H7 (cell line): ENCODE results near the gene TRIP10. TPM values are rescaled to one million over a fixed set of nuclear protein-coding genes. Genes with fewer than 3 reads are reported as not detected.
A peak's percentile ranks its signal among the peaks of the same experiment; 100 is the strongest.

Source experiments
- DNase-seq: peaks from one replicate; pipeline ENCODE4 v3.0.0; 2012
- H3K27me3 ChIP-seq: 2 replicates; pipeline ENCODE4 v1.6.0; 2011; ENCODE audit warnings: mild to moderate bottlenecking, low read length; ENCODE audit not compliant: control insufficient read depth, insufficient read depth
- H3K36me3 ChIP-seq: replicated peaks from 2 replicates; pipeline ENCODE4 v1.5.1; 2011; ENCODE audit warnings: low read length; ENCODE audit not compliant: control insufficient read depth, insufficient read depth
- H3K4me3 ChIP-seq: 2 replicates; pipeline ENCODE4 v1.5.1; 2011; ENCODE audit warnings: low read depth, mild to moderate bottlenecking, control low read depth, low read length, moderate library complexity; ENCODE audit not compliant: insufficient read depth
- total RNA-seq: library from RNA; depleted of rRNA; stranded (reverse); fragments of >200 nt; shearing (Covaris generic); gene quantifications from 2 replicates; pipeline ENCODE4 v1.2.3, GENCODE V29; 2014; rRNA removed

Gene TRIP10, protein sequence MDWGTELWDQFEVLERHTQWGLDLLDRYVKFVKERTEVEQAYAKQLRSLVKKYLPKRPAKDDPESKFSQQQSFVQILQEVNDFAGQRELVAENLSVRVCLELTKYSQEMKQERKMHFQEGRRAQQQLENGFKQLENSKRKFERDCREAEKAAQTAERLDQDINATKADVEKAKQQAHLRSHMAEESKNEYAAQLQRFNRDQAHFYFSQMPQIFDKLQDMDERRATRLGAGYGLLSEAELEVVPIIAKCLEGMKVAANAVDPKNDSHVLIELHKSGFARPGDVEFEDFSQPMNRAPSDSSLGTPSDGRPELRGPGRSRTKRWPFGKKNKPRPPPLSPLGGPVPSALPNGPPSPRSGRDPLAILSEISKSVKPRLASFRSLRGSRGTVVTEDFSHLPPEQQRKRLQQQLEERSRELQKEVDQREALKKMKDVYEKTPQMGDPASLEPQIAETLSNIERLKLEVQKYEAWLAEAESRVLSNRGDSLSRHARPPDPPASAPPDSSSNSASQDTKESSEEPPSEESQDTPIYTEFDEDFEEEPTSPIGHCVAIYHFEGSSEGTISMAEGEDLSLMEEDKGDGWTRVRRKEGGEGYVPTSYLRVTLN
- total RNA-seq: 84.5 and 92.2 TPM in 2 replicates

DNA sequence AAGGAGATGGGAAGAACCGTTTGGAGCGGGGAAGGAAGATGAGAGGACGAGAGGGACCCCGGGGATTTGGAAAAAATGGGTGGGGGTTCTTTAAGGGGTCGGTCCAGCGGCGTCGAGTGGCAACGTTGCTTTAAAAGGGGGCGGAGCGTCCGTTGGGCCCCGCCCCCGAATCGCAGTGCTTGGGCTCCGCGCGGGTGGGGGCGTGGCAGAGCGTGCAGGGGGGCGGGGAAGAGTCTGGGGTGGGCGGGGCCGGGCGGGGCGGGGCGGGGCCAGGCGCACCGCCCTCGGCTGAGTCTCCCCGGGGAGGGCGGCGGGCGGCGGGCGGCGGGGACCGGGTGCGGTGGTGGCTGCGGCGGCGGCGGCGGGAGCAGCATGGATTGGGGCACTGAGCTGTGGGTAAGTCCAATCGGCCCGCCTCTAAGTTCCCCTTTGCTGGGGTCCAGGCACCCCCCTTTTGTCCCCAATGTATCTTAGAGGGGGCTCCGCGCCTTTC, at the start of gene TRIP10:
TRIP10 (plus strand) TSS at position 291 of the 493 bp plus-strand sequence; CDS start at position 373, 82 bp downstream.
- H3K27me3 ChIP-seq: no peaks in the 10 kb centered on the region
- H3K4me3 ChIP-seq: peak within 1 kb of the TSS; percentile 79
- DNase-seq: peak; percentile 97
- H3K36me3 ChIP-seq: peaks cover 14% of the 10 kb centered on the region

DNA sequence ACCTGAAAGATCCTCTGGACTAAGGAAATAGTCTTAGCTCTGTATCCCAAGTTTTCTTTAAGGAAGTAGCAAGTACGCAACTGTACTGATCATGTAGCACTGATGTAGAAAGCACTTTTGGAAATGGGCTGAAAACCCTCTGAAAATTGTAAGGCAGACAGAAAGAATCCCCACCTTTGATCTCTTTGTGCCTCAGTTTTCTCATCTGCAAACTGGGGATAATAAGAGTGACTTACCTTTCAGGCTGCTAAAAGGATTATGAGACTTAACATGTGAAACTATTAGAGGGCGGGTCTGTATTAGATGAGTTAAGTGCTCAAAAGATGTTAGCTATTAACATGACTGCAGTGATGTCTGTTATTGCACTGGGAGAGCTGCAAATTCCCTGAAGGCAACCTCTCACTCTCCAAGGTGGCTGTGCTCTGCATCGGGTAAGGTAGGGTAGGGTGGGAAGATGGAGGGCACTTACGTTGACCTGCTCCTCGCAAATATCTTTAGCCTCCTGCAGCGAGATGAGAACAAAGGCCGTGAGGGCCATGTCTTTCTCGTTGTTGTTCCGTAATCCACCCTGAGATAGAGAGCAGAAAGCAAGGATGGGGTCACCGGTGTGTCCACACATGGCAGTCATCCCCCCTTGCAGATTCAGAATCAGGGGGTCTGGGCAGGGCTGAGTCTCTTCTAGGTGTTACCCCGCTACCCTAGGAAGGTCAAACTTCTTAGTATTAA, 49.2 kb upstream of the TRIP10 start:
- Histone ChIP-seq H3K4me3 (no peak overlapping the region), H3K27me3 (no peaks in the 10 kb centered on the region), H3K36me3 (no peaks in the 10 kb centered on the region; the same call in 1 of the 2 replicates)
- no peak for DNase-seq

DNA sequence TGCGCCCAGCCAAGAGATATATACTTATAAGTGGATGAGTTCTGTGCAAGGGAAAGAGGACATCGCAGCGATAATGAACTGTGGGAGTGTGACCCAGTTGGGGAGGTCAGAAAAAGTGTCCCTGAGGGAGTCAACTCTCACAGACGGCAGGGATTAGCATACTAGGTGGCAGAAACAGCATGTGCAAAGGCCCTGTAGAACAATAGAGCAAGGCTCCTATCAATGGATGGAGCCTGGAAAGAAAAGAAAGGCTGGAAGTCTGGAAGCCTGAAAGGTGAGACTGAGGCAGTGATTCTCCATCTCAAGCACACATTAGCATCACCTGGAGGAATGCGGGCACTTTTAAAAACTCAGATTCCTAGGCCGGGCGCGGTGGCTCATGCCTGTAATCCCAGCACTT, 48.1 kb upstream of the TRIP10 start:
- Histone ChIP-seq H3K4me3 (no peak overlapping the region), H3K27me3 (no peaks in the 10 kb centered on the region), H3K36me3 (no peaks in the 10 kb centered on the region; the same call in none of the 2 replicates)
- no peak for DNase-seq

DNA sequence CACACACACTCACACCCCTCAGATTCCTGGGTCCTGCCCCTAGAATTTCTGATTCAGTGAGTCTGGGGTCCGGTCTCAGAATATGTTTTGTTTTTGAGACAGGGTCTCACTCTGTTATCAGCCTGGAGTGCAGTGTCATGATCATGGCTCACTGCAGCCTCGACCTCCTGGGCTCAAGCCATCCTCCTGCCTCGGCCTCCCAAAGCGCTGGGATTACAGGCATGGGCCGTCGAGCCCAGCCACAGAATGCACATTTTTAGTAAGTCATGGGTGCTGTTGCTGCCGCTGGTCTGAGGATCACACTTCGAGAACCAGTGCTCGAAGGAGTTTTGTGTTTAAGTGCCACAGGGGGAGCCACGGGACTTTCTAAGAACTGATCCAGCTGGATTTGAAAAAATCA, 47.5 kb upstream of the TRIP10 start:
- no peaks in the 10 kb centered on the region; the same call in none of the 2 replicates for H3K36me3 ChIP-seq
- H3K27me3 ChIP-seq: no peaks in the 10 kb centered on the region
- DNase-seq: no peak
- no peak overlapping the region for H3K4me3 ChIP-seq

DNA sequence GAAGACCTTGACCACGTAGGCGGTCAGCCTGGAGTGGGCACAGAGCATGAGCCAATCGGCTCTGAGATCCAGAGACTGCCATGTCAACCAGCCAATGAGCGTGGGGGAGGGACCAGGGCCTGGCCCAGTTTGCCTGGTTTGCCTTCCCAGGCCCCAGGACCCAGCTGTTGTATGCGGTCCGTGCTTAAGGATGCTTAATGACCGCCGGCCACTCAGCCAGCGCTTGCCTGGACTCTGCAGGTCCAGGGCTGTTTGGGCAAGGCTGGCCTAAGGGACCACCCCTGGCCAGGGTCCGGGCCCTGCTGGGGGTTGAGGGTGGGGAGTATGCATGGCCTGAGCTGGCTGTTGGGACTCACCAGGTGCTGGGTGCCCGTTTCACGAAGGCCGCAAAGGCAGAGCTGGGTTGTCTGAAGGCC, 46.4 kb upstream of the TRIP10 start:
- peak; percentile 80 for DNase-seq
- Histone ChIP-seq H3K4me3 (no peak overlapping the region), H3K27me3 (no peaks in the 10 kb centered on the region), H3K36me3 (no peaks in the 10 kb centered on the region; the same call in none of the 2 replicates)

DNA sequence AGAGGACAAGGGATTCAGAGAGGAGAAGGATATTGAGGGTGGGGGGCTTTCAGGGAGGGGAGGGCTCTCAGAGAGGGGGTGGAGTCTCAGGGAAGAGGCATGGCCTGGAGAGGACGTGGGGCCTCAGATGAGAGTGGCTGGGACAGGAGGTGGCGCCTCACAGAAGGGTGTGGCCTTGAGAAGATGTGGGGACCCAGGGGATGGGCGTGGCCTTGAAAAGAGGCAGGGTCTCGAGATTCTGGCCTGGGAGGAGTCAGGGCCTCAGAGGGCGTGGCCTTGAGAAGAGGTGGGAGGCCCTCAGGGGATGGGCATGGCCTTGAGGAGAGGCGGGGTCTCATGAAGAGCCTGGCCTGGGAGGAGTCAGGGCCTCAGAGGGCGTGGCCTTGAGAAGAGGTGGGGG, 45.8 kb upstream of the TRIP10 start:
- DNase-seq: peak; percentile 71
- Histone ChIP-seq H3K4me3 (no peak overlapping the region), H3K36me3 (no peaks in the 10 kb centered on the region; the same call in 1 of the 2 replicates), H3K27me3 (no peaks in the 10 kb centered on the region)

DNA sequence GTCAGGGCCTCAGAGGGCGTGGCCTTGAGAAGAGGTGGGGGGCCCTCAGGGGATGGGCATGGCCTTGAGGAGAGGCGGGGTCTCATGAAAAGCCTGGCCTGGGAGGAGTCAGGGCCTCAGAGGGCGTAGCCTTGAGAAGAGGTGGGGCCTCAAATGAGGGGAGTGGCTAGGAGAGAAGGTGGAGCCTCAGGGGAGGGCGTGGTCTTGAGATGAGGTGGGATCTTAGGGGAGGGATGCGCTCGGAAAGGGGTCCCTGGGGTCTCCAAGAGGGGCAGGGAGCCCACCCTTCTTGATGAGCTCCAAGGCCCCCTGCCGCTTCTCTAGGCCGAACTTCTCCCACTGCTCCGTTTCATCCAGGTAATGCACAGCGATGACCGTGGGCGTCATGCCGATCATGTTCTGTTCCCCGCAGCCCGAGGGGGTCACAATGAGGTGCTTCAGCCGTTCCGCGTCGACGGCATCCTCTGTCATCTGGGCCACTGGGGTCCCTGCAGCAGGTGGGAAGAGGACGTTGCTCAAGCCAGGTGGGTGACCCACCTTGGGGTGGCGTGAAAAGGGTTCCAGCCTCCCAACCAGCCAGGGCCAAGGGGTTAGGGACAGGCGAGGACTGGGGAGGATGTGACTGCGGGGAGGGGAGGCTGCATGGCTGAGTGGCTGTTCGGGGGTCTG, 45.2 kb upstream of the TRIP10 start:
- Histone ChIP-seq H3K36me3 (no peaks in the 10 kb centered on the region; the same call in 1 of the 2 replicates), H3K4me3 (no peak overlapping the region), H3K27me3 (no peaks in the 10 kb centered on the region)
- peak; percentile 52 for DNase-seq

DNA sequence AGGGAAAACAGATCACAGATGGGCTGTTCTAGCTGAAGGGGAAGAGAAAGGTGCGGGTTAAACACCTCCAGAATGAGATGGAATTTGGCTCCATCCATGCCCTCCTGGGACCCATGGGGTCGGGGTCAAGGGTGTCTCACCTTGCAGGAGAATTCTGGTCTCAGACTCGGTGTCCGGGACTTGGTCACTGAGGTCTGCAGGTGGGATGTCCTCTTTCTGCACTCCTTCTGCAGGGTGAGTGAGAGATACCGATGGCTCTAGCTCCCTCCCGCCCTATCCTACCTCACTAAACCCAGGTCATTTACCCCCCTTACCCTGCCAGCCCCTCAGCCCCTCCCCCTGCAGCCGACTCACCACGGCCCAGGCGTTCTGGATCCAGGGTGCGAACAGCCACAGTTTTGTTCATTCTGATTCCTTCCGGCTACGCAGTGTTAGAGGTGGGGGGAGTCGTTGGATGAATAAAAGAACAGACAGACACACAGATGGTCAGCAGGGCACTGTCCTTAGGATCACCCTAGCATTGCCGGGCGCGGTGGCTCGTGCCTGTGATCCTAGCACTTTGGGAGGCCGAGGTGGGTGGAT, 43.1 kb upstream of the TRIP10 start:
- H3K4me3 ChIP-seq: no peak overlapping the region
- H3K36me3 ChIP-seq: no peaks in the 10 kb centered on the region; the same call in 1 of the 2 replicates
- DNase-seq: no peak
- H3K27me3 ChIP-seq: no peaks in the 10 kb centered on the region

DNA sequence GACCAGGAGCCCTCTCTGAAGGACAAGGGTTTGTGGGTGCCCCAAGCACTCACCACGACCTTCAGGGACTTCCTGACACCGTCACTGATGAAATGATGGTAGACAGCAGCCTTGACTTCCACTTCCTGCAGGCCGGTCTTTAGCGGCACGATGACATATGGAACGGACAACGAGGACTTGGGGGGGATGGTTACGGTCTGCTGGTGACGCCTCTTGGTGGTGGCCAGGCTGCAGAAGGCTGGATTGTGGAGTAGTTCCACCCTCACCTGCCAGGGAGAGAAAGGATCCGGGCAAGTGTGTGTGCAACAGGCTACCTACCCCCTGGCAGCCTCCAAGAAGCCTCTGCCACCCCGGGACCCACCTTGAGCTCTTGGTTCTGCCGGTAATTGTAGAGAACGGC, 42.2 kb upstream of the TRIP10 start:
- no peak for DNase-seq
- H3K36me3 ChIP-seq: no peaks in the 10 kb centered on the region; the same call in 1 of the 2 replicates
- H3K4me3 ChIP-seq: no peak overlapping the region
- H3K27me3 ChIP-seq: no peaks in the 10 kb centered on the region

DNA sequence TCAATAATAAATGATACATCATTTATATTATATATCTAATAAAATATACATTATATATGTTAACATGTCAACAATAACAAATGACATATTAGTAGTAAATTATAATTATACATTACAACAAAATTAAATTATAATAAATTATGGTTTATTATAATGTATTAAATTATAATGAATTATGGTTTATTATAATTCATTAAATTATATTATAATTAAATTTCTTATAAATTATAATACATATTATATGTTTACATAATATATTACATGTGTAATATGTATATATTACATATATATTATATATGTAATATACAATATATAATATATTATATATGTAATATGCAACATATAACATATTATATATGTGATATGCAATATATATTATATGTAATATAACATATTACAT, 39.5 kb upstream of the TRIP10 start:
- no peak for DNase-seq
- Histone ChIP-seq H3K4me3 (no peak overlapping the region), H3K36me3 (no peaks in the 10 kb centered on the region; the same call in 1 of the 2 replicates), H3K27me3 (no peaks in the 10 kb centered on the region)

DNA sequence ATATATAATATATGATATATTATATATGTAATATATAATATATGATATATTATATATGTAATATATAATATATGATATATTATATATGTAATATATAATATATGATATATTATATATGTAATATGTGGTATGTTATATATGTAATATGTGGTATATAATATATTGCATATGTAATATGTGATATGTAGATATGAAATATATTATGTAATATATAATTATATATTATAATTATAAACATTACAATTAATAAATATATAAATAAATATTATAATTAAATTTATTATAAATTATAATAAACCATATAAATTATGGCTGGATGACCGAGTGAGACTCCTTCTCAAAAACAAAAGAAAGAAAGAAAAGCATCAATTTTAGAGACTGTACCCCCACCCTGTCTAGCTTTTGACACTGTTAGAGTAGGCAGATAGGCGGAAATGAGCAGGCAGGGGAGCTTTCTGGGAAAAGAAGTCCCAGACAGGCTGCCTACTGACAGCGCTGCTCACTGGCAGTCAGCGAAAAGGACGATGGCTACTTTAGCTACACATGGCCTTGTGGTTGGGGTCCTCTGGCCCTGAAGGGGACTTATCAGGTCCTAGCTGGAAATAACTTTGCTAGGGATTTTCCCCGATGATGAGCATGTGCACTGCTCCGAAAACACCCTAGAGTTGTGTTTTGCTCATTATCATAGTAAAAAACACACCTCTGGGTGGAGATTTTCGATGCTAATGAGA, 38.7 kb upstream of the TRIP10 start:
- no peaks in the 10 kb centered on the region for H3K27me3 ChIP-seq
- DNase-seq: no peak
- no peak overlapping the region for H3K4me3 ChIP-seq
- H3K36me3 ChIP-seq: no peaks in the 10 kb centered on the region; the same call in 1 of the 2 replicates

DNA sequence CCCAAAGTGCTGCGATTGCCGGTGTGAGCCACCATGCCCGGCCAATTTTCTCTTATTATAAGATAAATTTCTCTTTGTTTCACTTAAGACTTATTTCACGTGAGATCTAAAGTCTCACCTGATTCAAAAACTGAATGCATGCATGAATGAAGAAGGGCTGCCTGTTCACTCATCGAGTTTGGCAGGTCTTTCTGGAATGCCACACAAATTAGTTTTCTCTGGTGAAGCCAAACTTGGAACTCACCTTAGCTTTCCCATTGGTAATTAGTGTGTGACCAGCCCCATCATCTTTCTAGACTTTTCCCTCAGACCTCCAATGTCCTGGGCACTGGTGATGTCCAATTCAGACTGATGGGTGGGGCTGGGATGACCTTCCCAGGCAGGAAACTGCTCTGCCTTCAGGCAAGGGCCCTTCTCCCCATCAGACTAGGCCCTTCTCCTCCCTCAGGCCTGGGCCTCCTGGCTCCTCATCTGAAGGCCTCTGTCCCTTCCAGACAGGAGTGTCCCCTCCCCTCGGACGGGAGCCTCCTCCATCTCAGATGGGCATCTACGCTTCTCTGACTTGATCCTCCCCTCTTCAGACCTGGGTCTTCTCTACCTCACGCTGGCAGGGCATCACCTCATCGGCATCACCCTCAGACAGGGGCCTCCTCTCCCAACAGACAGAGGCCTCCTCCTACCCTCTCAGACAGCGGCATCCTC, 33.4 kb upstream of the TRIP10 start:
- no peaks in the 10 kb centered on the region for H3K27me3 ChIP-seq
- peaks cover 1% of the 10 kb centered on the region; the same call in 1 of the 2 replicates for H3K36me3 ChIP-seq
- no peak overlapping the region for H3K4me3 ChIP-seq
- no peak for DNase-seq

DNA sequence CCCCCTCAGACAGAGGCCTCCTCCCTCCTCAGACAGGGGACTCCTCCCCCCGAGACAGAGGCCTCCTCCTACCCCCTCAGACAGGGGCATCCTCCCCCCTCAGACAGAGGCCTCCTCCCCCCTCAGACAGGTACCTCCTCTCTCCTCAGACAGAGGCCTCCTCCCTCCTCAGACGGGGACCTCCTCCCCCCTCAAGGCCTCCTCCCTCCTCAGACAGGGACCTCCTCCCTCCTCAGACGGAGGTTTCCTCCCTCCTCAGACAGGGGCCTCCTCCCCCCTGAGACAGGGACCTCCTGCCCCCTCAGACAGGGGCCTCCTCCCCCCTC, 32.9 kb upstream of the TRIP10 start:
- H3K4me3 ChIP-seq: no peak overlapping the region
- no peak for DNase-seq
- no peaks in the 10 kb centered on the region for H3K27me3 ChIP-seq
- H3K36me3 ChIP-seq: peaks cover 2% of the 10 kb centered on the region
